NCI-H2196 (cell line): Measurements from ENCODE around the gene NR4A3.
A peak's percentile ranks its signal among the peaks of the same experiment; 100 is the strongest.

ENCODE experiments used
- DNase-seq: peaks from one replicate; lab custom pipeline; 2025; ENCODE audit not compliant: unreplicated experiment; lab: John Stamatoyannopoulos, UW

The NR4A3 gene

DNA sequence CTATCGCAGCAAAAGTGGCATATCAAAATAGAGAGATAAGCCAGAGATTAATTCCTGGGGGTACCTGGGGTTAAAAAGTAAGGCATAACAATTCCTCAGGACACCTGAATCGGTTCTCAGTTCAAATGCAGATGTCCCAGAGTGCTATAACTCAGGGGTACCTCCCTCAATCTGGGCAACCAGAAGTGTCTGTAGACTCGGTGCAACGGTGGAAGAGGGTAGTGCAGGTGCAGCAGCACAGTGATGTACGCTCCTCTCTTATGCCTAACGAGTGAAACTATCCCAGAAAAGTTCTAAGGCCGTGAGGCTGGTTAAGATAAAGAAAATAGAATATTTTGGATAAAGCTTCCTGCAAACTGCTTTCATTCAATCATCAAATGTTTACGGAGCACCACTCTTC lies 7.9 kb upstream of the NR4A3 start:
- no peak for DNase-seq

DNA sequence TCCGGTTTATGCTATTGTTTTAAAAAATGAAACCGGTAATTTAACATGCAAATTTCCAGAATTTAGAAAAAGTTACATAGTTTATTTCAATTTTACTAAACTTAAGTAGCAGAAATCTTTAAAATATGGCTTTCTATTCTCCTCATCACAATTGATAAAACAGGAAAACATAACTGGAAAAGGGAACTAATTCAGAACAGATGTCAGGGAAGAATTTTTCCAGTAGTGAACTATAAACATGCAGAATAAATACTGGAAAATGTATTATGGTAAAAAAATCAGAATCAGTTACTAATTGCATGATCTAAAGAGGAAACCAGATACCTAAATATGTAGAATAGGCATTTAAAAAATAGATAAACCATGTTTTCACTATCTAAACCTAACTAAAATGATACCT lies 7.3 kb upstream of the NR4A3 start:
- no peak for DNase-seq

DNA sequence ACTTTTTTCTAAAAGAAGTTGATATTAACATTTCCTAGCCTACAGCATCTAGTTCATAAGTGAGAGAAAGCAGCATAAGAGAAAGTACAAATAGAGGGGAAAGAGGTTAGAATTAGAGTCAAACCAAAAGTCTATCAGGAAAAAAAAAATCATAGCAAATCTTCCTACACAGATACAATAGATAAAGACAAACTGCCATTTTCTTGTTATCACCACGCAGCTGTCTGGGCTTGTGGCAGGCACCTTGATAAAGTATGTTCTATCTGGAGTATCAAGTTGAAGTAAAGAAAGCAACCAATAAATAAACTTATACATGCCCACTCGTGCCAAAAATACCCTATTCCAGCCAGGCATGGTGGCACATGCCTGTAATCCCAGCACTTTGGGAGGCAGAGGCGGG lies 5.3 kb upstream of the NR4A3 start:
- DNase-seq = no peak

DNA sequence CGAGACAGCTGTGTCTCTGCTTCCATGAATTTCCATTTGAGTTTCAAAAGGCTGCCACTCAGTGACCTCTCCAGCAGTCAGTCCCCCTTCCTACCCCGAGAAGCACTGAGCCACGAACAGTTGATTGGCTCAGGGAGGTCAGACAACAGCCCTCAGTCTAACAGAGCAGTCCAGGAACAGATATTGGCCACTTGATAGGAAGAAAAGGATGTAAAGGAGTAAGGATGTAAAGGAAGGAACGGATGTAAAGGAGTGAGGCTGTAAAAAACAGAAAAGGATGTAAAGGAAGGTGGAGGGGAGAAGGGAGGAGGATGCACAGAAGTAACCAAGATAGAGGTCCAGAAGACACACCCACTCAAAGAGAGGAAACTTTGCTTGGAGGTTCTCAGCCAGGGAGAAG lies 3.2 kb upstream of the NR4A3 start:
- DNase-seq = no peak

DNA sequence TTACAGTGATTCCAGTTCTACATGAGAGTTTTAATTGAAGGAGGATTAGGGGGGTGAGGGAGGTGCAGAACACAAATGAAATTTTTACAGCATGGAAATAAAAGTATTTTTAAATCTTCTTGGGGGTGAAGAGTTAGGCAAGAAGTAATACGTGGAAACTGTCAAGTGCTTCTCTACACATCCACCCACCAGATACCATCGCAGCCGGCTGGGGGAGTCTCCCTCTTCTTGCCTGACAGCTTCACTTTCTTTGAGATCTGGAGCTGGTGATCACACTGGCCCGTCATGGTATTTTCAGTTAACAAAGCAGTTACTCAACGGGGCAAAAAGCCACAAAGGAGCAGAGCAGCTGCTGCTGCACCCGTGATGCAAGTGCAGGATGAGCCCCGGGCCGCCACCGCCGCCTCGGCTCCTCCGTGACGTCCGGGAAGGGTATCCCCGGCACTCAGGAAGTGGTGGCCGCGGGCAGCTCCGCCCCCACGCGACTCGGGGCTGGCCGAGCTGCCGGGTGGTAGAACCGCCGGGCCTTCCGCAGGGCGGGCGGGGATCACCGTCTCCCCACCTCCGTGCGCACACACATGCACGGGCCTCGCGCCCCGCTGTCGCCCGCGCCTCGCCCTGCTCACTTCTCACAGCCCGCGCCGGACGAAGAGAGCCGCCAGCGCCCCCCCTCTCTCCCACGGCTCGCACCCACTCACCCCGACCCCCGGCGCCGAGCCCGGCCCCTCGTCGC lies 2.4 kb upstream of the NR4A3 start:
- DNase-seq = peak; percentile 70

DNA sequence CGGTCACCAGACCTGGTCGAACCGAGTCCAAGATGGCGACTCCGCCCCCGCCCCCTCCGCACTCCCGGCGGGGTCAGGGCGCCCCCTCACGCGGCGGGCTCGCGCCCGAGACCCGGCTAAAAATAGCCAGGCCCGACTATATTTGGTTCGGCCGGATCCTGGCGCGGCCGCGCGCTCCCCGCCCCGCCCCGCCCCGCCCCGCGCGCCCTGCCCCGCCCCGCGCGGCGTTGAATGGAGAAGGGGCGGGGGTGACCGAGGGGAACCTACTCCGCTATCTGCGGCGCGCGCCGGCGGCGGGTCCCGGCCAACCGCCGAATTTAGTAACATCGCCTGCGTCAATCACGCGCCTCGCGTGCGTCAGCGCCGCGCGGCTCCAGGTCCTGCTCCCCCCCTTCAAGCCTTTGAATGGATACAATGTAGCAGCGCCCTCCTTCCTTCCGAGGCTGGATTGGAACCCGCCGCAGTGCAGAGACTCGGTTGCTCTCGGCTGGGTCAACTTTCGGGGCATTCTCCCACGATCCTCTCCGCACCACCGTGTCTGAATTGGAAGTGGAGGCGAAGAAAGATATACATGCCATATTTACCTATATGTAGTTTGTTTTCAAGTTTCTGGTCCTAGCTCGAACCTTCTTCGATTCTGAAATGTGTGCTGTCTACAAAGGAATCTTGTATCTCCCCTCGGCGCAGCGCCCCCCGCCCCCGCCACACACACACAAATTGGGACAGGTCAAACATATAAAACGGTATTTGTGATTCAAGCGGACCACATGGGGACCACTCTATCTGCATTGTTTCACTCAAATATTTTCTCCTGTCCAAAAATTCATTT lies 1.6 kb upstream of the NR4A3 start:
- DNase-seq = peak; percentile 98

DNA sequence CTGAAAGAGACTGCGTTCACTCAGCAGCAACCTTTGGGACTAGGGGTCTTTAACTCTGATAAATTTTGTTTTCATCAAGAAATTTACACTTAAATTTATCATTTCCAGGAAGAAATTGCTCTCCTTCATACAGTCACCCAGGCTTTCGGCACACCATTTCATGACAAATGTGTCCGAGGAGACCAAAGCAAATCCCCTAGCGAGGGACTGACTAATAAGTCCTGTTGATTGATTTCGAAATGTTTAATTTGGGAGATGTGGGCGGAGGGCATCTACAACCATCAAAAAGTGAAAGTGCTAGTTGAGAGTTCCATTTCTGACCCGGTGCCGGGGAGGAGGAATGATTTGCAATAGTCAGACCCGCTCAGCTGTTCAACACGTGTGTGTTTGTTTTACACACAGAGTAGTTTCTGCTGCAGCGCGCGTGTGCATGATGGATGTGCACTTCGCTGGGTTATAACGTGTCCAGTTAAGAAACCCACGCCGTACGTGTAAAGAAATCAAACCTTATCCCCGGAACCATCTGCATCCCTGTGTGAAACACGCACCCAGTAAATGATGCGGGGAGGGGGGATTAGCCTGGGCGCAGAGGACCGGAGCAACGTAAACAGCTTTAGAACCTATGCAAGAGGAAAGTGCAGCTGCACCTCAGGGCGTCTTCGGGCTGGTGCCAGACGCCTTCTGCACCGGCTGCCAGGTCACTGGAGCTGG lies 845 bp upstream of the NR4A3 start:
- peak; percentile 47 for DNase-seq

DNA sequence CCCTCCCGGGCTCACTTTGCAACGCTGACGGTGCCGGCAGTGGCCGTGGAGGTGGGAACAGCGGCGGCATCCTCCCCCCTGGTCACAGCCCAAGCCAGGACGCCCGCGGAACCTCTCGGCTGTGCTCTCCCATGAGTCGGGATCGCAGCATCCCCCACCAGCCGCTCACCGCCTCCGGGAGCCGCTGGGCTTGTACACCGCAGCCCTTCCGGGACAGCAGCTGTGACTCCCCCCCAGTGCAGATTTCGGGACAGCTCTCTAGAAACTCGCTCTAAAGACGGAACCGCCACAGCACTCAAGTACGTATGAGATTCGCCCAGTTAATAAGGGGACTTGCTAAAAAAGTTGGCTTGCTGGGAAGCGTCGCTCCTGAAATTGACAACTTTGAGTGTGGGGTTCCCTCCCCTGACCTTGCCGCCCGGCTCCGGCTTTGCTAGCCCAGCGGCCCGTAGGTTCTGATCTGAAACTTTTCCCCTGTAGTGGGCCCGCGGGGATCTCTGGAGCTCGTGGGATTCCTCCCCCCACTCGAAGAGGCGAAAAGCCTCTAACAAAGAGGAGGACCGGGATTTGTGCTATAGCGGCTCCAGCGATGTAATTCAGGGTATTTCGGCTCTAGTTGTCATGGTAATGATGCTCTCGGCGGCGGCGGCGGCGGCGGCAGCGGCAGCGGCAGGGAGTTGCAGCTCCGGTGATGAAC lies 572 bp downstream of the NR4A3 start:
- DNase-seq = peak; percentile 39

DNA sequence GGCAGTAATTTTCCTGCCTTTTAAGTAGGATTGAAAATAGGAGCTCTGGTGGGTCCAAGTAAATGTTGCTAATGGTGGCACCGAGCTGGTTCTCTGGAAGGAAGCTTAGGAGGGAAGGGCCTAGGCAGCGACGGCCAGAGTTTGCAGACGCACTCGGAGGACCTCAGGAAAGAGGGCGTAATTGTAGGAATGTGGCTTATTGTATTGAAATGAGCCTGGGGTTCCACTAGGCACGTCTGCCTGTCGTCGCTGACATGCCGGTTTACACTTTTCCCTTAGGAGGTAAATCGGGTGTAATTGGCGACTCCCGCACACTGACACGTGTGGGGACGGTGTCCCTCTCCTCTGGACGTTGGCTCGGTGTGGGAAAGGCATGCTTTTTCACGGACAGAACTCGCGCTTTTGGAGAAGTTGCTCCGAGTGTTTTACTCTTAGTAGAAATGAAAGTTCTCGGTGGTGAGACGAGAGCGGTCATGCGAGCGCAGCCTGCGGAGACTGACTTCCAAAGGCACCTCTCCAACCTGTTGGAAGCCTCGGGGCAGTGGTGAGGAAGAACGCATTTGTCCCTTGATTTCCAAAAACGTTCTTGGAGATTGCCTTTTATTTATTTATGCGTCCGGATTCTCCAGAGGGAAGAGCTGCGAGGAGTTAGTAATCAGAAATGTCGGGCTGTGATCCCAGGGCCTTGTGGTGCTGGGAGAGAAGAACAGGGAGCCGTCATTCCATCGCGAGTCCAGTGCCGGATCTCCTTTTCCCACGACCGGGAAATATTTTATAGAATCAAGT lies 1.3 kb downstream of the NR4A3 start:
- DNase-seq = no peak

DNA sequence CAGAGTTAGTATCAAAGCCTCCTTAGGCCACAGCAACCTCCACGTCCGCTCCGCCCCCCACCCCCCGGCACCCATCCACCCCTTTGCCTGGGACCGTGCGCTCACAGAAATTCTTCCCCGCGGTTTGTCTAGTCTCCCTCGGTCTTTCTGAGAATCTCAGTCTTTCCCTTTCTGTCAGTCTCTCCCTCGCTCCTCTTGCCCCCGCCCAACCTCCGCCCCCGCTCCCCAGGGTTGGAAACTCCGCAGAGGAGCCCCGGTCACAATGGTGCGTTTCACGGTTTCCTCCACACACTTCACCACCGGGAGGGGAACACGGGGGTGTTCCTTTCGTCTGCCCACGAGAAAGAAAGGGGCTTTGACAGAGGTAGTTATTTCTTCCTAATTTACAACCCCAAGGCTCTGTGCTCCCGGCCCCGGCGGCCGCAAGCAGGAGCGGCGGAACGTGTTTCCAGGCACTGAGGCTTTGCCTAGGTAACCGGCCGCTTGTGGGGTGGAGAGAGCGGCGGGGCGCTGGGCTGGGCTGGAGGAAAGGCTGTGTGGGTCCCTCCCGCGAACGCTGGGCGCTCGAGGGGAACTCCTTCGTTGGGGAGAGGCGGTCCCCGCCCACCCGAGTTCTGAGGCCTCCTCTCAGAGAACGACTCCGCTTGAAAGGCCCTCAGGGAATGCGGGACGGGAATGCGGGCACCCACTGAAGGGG lies 2.1 kb downstream of the NR4A3 start:
- no peak for DNase-seq

DNA sequence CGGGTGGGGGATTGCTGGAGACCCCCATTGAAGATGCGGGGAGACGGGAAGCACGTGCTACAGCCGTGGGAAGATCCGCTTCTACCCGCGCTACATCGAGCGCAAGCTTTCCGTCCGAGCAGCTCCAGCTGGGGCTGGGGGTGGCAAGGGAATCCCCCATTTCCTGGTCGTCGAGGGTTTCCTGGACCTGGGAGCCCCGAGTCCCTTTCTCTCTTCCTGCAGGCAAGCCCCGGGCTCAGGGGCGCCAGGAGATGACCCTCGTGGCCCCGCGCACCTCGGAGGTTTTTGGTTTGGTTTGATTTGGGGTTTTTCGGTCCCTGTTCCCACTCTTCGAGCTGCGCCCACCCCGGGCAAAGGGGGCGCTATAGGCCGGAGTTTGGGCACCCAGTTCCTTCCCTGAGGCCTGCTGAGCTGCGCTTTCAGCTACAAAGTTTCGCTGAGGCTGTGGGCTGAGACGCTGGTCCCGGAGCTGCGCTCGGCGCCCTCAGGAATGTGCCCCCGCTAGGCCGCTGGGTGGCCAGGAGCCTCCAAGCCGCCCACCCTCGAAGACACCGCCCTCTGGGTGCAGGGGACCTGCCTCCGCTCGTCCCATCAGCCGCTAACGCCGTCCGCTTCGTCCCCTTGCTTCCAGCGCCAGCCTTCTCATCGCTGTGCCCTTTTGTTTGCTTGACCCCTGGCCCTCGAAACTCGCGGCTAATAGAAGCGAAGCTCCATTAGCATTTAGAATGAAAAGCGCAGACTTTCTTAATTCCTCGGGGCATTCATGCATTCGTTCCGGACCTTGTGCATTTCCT lies 2.9 kb downstream of the NR4A3 start:
- DNase-seq = no peak

DNA sequence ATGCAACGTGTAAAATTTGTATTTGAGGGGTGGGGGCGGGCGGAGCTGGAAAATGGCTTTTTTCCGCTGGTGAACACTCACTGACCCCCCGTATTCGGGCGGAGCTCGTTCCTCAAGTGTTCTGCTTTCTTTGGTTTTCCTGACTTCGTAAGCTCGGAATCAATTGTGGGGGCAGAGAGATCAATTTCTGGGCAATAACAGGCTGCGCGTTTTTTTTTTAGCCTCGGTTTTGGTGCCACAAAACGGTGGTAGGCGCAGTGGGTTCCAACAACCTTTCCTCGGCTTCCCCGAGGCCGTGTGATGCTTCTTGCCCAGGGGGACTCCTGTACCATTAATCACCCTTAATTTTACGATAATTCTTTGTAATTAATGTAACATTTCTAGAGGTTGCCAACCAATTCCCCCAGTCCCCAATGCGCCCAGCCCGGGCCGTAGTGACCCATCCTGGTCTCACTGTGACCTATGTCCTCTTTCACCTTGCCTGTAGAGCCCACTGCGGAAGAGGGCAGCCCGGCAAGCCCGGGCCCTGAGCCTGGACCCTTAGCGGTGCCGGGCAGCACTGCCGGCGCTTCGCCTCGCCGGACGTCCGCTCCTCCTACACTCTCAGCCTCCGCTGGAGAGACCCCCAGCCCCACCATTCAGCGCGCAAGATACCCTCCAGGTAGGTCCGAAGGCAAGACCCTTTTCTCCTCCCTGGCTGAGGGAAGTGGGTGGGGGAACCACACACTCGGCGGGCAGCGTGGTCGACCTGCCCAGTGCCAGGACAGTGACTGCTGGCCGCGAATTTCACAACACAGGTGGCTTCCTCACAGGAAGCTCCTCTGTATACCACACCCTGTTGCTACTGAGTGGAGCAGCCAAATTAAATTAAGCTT lies 3.7 kb downstream of the NR4A3 start:
- no peak for DNase-seq

DNA sequence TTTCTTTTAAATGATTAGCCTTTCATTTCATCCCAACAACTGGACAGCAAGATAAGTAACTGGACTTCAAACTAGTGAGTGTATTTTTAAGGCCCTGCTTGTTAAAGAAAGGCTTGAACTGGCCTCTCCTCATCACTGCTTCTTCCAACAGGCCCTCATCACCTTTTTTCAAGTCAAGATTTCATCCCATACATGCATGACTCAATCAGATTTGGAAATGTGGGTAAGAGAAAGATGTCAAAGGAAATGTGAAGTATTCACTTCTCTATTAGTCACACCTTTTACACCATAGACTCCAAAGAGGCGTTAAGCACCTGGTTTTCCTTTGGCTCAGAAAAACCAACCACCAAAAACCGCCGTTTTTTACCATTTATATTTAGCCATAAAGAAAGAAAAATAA lies 4.9 kb downstream of the NR4A3 start:
- no peak for DNase-seq

DNA sequence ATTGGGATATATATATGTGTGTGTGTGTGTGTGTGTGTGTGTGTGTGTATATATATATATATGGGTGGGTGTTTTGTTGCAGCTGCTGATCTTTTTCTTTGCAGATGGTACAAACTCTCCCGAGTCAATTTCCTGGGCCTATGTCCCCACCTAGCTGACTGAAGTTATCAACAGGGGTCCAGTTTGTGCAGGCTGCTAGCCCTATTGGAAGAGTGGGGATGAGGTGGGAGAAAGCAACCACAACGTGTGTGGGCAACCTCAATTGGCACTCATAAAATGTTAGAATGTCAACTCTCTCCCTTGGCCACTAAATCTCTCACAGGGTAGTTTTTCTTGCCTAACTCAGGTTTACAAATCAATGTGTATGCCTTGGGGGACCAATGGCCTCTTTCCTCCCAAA lies 5.6 kb downstream of the NR4A3 start:
- DNase-seq = no peak

DNA sequence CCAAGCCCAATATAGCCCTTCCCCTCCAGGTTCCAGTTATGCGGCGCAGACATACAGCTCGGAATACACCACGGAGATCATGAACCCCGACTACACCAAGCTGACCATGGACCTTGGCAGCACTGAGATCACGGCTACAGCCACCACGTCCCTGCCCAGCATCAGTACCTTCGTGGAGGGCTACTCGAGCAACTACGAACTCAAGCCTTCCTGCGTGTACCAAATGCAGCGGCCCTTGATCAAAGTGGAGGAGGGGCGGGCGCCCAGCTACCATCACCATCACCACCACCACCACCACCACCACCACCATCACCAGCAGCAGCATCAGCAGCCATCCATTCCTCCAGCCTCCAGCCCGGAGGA lies 6.3 kb downstream of the NR4A3 start:
- DNase-seq = no peak

DNA sequence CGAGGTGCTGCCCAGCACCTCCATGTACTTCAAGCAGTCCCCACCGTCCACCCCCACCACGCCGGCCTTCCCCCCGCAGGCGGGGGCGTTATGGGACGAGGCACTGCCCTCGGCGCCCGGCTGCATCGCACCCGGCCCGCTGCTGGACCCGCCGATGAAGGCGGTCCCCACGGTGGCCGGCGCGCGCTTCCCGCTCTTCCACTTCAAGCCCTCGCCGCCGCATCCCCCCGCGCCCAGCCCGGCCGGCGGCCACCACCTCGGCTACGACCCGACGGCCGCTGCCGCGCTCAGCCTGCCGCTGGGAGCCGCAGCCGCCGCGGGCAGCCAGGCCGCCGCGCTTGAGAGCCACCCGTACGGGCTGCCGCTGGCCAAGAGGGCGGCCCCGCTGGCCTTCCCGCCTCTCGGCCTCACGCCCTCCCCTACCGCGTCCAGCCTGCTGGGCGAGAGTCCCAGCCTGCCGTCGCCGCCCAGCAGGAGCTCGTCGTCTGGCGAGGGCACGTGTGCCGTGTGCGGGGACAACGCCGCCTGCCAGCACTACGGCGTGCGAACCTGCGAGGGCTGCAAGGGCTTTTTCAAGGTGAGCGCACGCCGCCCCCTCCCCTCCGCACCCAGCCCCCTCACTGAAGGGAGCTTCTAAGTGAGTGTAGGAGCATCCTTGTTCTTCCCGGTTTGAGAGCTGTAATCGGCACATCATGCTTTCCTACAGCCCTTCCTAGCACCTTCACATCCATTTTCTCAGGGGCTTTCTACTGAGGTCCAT lies 6.9 kb downstream of the NR4A3 start:
- DNase-seq = no peak

DNA sequence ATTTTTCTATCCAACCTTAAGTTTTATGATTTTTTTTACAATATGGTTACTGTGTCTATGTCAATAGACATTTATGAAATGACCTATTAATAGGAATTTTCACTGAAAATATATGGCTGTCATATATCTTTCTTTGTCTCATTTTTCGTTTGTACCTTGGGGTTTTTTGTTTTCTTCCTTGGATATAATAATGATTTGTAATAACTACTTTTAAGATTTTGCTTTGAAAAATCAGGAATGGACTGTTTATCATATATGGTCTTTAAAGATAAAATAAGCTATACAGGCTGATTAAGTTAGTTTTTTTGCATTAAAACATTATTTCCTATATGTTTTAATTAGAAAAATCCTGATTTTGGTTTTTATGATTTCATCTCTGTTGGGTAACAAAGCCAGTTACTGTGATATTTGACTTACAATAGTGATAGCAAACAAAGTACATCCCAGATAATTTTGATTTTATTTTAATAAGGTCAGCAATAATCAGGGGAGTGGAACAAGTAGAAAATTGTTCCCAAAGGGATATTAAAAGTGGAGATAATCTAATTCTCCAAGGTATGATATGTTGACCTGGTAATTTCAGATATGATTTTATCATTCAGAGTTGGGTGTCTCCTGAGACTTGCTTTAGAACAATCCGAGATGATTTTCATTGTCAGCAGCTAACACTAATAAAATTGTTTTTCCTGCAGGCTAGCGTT lies 10.3 kb downstream of the NR4A3 start:
- DNase-seq = no peak
